HepG2 (cell line): ENCODE results near the gene PRKG1. TPM values are rescaled to one million over a fixed set of nuclear protein-coding genes. Genes with fewer than 3 reads are reported as not detected.

Experiments used
- DMTF1 ChIP-seq: sonication (generic); formaldehyde crosslinking; IDR thresholded peaks from 2 replicates; pipeline ENCODE4 v1.4.0; 2020; ENCODE audit warnings: mild to moderate bottlenecking, missing genetic modification reagents
- DR1 ChIP-seq: sonication (generic); formaldehyde crosslinking; IDR thresholded peaks from 2 replicates; pipeline ENCODE4 v1.8.0; 2021; ENCODE audit warnings: mild to moderate bottlenecking, missing genetic modification reagents, inconsistent platforms
- FOSL2 ChIP-seq: sonication (generic); formaldehyde crosslinking; IDR thresholded peaks from 2 replicates; pipeline ENCODE4 v1.4.0; 2020; ENCODE audit warnings: missing genetic modification reagents
- HBP1 ChIP-seq: IDR thresholded peaks from 2 replicates; pipeline ENCODE4 v1.6.1; 2016; ENCODE audit warnings: low read depth, control low read depth
- KLF11 ChIP-seq: IDR thresholded peaks from 2 replicates; pipeline ENCODE4 v1.6.1; 2016; ENCODE audit warnings: missing compliant biosample characterization
- MEIS1 ChIP-seq: sonication (generic); formaldehyde crosslinking; IDR thresholded peaks from 2 replicates; pipeline ENCODE4 v1.9.0; 2021; ENCODE audit warnings: mild to moderate bottlenecking, missing genetic modification reagents, moderate library complexity, borderline replicate concordance
- MZF1 ChIP-seq: sonication (generic); formaldehyde crosslinking; IDR thresholded peaks from 2 replicates; pipeline ENCODE4 v1.8.1; 2023; ENCODE audit warnings: mild to moderate bottlenecking, missing genetic modification reagents, borderline replicate concordance
- NFKBIZ ChIP-seq: IDR thresholded peaks from 2 replicates; pipeline ENCODE4 v1.6.1; 2018; ENCODE audit warnings: missing genetic modification reagents, missing compliant biosample characterization
- NR1H2 ChIP-seq: sonication (generic); formaldehyde crosslinking; IDR thresholded peaks from 2 replicates; pipeline ENCODE4 v1.8.1; 2022; ENCODE audit warnings: low read depth, missing genetic modification reagents, borderline replicate concordance
- PHF8 ChIP-seq: sonication (generic); formaldehyde crosslinking; IDR thresholded peaks from 2 replicates; pipeline ENCODE4 v1.5.0; 2020; ENCODE audit warnings: missing genetic modification reagents
- SMARCC2 ChIP-seq: fragments of 450-650 bp; IDR thresholded peaks from 2 replicates; pipeline ENCODE4 v1.6.1; 2017; ENCODE audit warnings: antibody characterized with exemption, mild to moderate bottlenecking
- SNAPC5 ChIP-seq: sonication (generic); formaldehyde crosslinking; IDR thresholded peaks from 2 replicates; pipeline ENCODE4 v1.8.1; 2023; ENCODE audit warnings: mild to moderate bottlenecking, missing genetic modification reagents, borderline replicate concordance
- SOX13 ChIP-seq, 3 experiments: fragments of 450-650 bp in 1 of 3; sonication (generic) in 1 of 3; formaldehyde crosslinking in 1 of 3; IDR thresholded peaks in 2 of 3; conservative IDR thresholded peaks in 1 of 3; 2 replicates each; pipeline versions ENCODE4 v1.5.0 to v1.6.1; 2016 to 2020; ENCODE audit warnings: antibody characterized with exemption in 1 of 3, mild to moderate bottlenecking in 1 of 3, missing compliant biosample characterization in 1 of 3, missing genetic modification reagents in 1 of 3, moderate library complexity in 1 of 3
- SRSF4 ChIP-seq: fragments of 200-400 bp; formaldehyde crosslinking; IDR thresholded peaks from one replicate; pipeline ENCODE4 v1.6.1; 2018; ENCODE audit warnings: mild to moderate bottlenecking, low read depth, low read length, moderate library complexity; ENCODE audit not compliant: poor library complexity, severe bottlenecking
- SYNCRIP ChIP-seq: fragments of 200-400 bp; formaldehyde crosslinking; IDR thresholded peaks from 2 replicates; pipeline ENCODE4 v1.6.1; 2018; ENCODE audit warnings: mild to moderate bottlenecking, low read depth, low read length; ENCODE audit not compliant: insufficient read depth
- ZNF101 ChIP-seq: sonication (generic); formaldehyde crosslinking; IDR thresholded peaks from 2 replicates; pipeline ENCODE4 v1.4.0; 2020; ENCODE audit warnings: mild to moderate bottlenecking, low read depth, missing genetic modification reagents, borderline replicate concordance
- ZNF296 ChIP-seq: sonication (generic); formaldehyde crosslinking; conservative IDR thresholded peaks from 2 replicates; pipeline ENCODE4 v1.5.0; 2020; ENCODE audit warnings: mild to moderate bottlenecking, missing genetic modification reagents
- ZNF3 ChIP-seq: IDR thresholded peaks from 2 replicates; pipeline ENCODE4 v1.7.0; 2017; ENCODE audit warnings: inconsistent platforms
- ZNF337 ChIP-seq: sonication (generic); formaldehyde crosslinking; IDR thresholded peaks from 2 replicates; pipeline ENCODE4 v1.5.1; 2020; ENCODE audit warnings: missing genetic modification reagents, low read depth, mild to moderate bottlenecking, borderline replicate concordance
- ZNF503 ChIP-seq: sonication (generic); formaldehyde crosslinking; IDR thresholded peaks from 2 replicates; pipeline ENCODE4 v1.4.0; 2020; ENCODE audit warnings: missing genetic modification reagents
- ZNF569 ChIP-seq: sonication (generic); formaldehyde crosslinking; IDR thresholded peaks from 2 replicates; pipeline ENCODE4 v1.5.0; 2020; ENCODE audit warnings: mild to moderate bottlenecking, missing genetic modification reagents, moderate library complexity, borderline replicate concordance
- ZNF678 ChIP-seq: sonication (generic); formaldehyde crosslinking; IDR thresholded peaks from 2 replicates; pipeline ENCODE4 v1.4.0; 2020; ENCODE audit warnings: mild to moderate bottlenecking, missing genetic modification reagents
- ZNF747 ChIP-seq: sonication (generic); formaldehyde crosslinking; IDR thresholded peaks from 2 replicates; pipeline ENCODE4 v1.8.1; 2023; ENCODE audit warnings: missing genetic modification reagents, mild to moderate bottlenecking, borderline replicate concordance
- polyA plus RNA-seq, 8 experiments: library from polyadenylated mRNA; depleted of rRNA in 3 of 8; stranded (reverse) in 7 of 8; unstranded in 1 of 8; fragments of >200 nt; fragmentation: Illumina TruSeq in 4 of 8; extraction: Trizol in 4 of 8; gene quantifications; 2 replicates each; pipeline versions ENCODE4 v1.2.1 to v1.2.3, GENCODE V29; 2011 to 2016; ENCODE audit warnings: low read depth in 4 of 8, missing spikeins in 1 of 8, mixed read lengths in 1 of 8; ENCODE audit not compliant: insufficient read depth in 1 of 8
- total RNA-seq, 5 experiments: library from RNA; depleted of rRNA; stranded (reverse); fragments of >200 nt; fragmentation: Illumina TruSeq; extraction: Trizol; gene quantifications; 2 replicates each; pipeline ENCODE4 v1.2.3, GENCODE V29; 2016; ENCODE audit warnings: low read depth in 1 of 5

PRKG1 gene
- total and polyA plus RNA-seq, 2 of the 13 experiments (the other 11 are each of a cell fraction or from before 2014, with no cell fraction given): 0.01 TPM; not detected in 1

- TF ChIP-seq ZNF678: peak; percentile 48; the same call in 1 of the 2 replicates
- 0 out of 2 replicates have a peak, but pooled peaks have one; percentile 26 for TF ChIP-seq ZNF337 (CRISPR knock-in tag)
- TF ChIP-seq ZNF747 (CRISPR knock-in tag): peak; percentile 92
- peak; percentile 95 for TF ChIP-seq SOX13 (IDR thresholded peaks at IDR 0.05)
- TF ChIP-seq SOX13 (CRISPR knock-in tag; conservative IDR thresholded peaks at IDR 0.05 in 1 of 2, IDR thresholded peaks at IDR 0.05 in 1 of 2): peak in 1 of 2 experiments; percentile 94; a peak in 2 of 4 replicates
- TF ChIP-seq DMTF1 (CRISPR knock-in tag): no peak
- peak; percentile 93 for TF ChIP-seq DR1
- TF ChIP-seq ZNF503 (CRISPR knock-in tag): peak; percentile 87; the same call in 1 of the 2 replicates
- peak; percentile 54; the same call in 1 of the 2 replicates for TF ChIP-seq ZNF569 (CRISPR knock-in tag)
- no peak; the same call in 1 of the 2 replicates for TF ChIP-seq KLF11 (CRISPR knock-in tag)
- TF ChIP-seq NR1H2 (CRISPR knock-in tag): no peak
- TF ChIP-seq MZF1 (CRISPR knock-in tag): peak; percentile 43; the same call in 1 of the 2 replicates
- no peak; the same call in 1 of the 2 replicates for TF ChIP-seq NFKBIZ (CRISPR knock-in tag)
- no peak for TF ChIP-seq SYNCRIP
- TF ChIP-seq PHF8 (CRISPR knock-in tag): peak; percentile 69
- no peak for TF ChIP-seq SRSF4
- TF ChIP-seq MEIS1 (CRISPR knock-in tag): no peak
- no peak for TF ChIP-seq SNAPC5 (CRISPR knock-in tag)
- no peak for TF ChIP-seq ZNF101 (CRISPR knock-in tag)
- no peak for TF ChIP-seq ZNF296 (CRISPR knock-in tag)
- no peak for TF ChIP-seq SMARCC2
- TF ChIP-seq ZNF3: no peak
- TF ChIP-seq HBP1 (CRISPR knock-in tag): no peak
- peak; percentile 39; the same call in 1 of the 2 replicates for TF ChIP-seq FOSL2
These were observed 1239.9 kb downstream of the PRKG1 start, which contains the start of gene DKK1 (continued) for GRCh38 chr10:52313933-52314821.
